22Rv1 (cell line): ENCODE measurements around the gene SERPINB12.

ENCODE experiments used
- CTCF ChIP-seq: fragments of 450-650 bp; IDR thresholded peaks from 2 replicates; pipeline ENCODE4 v1.5.1; 2017; ENCODE audit warnings: mild to moderate bottlenecking
- ZFX ChIP-seq: fragments of 450-650 bp; IDR thresholded peaks from 2 replicates; pipeline ENCODE4 v1.6.1; 2017; ENCODE audit warnings: antibody characterized with exemption, borderline replicate concordance

- peak; percentile 84 for TF ChIP-seq CTCF
- TF ChIP-seq ZFX: no peak
Observed at GRCh38 chr18:63511285-63511684, 30.9 kb upstream of the SERPINB12 start.
